ENCODE data around the gene EDNRA.

GRCh38 chr4:147518086-147518485, 37.2 kb downstream of the EDNRA start:
- TF ChIP-seq CTCF (conservative IDR thresholded peaks at IDR 0.05; ENCODE audit: low read depth, low read length) = no peak
- TF ChIP-seq POLR2A (IDR thresholded peaks at IDR 0.05; ENCODE audit: low read depth, low read length) = no peak
- TF ChIP-seq RAD21 (IDR thresholded peaks at IDR 0.05; ENCODE audit: low read length) = no peak
- no peak for TF ChIP-seq SMC3 (IDR thresholded peaks at IDR 0.05; ENCODE audit: low read depth, low read length)
- TF ChIP-seq RFX5 (IDR thresholded peaks at IDR 0.05; ENCODE audit: low read depth, low read length) = no peak
- no peak for TF ChIP-seq MXI1 (IDR thresholded peaks at IDR 0.05; ENCODE audit: borderline replicate concordance, low read depth, low read length)
- TF ChIP-seq FOS (IDR thresholded peaks at IDR 0.05; ENCODE audit: low read depth, low read length) = no peak
- no peak for TF ChIP-seq CEBPB (IDR thresholded peaks at IDR 0.05; ENCODE audit: low read depth, low read length)
- TF ChIP-seq MAFK (IDR thresholded peaks at IDR 0.05; ENCODE audit: low read depth, low read length) = no peak
- no peak for TF ChIP-seq BHLHE40 (IDR thresholded peaks at IDR 0.05; ENCODE audit: low read depth, low read length)
- TF ChIP-seq ELK1 (IDR thresholded peaks at IDR 0.05; ENCODE audit: borderline replicate concordance, low read depth, low read length) = no peak
- TF ChIP-seq USF2 (IDR thresholded peaks at IDR 0.05; ENCODE audit: low read depth, low read length) = no peak
- no peak for TF ChIP-seq RCOR1 (IDR thresholded peaks at IDR 0.05; ENCODE audit: insufficient replicate concordance, low read length)

All from IMR-90 (cell line).